Small intestine (tissue), 7 donors: ENCODE results near the gene LRRC56. TPM values are rescaled to one million over a fixed set of nuclear protein-coding genes. Genes with fewer than 3 reads are reported as not detected.

Source experiments
- DNase-seq, 2 donors: peaks; one replicate each; pipeline versions ENCODE4 v3.0.0 to v3.0.0-alpha.2; 2013
- FAIRE-seq: peaks from 2 replicates; lab custom pipeline; 2012; peaks lifted over from hg19 to GRCh38; lab: Jason Lieb, UNC
- H3K27ac ChIP-seq, 3 donors: one replicate each; pipeline ENCODE4 v1.5.1; 2013; ENCODE audit warnings: low read length in 2 of 3, mild to moderate bottlenecking in 2 of 3, control low read depth in 1 of 3, inconsistent platforms in 1 of 3, low read depth in 1 of 3, moderate library complexity in 1 of 3
- H3K27me3 ChIP-seq, 3 donors: one replicate each; pipeline ENCODE4 v1.6.1; 2013; ENCODE audit warnings: low read length in 3 of 3, inconsistent platforms in 1 of 3; ENCODE audit not compliant: control insufficient read depth in 3 of 3, insufficient read depth in 3 of 3
- H3K36me3 ChIP-seq, 3 donors: one replicate each; pipeline ENCODE4 v1.6.1; 2013; ENCODE audit warnings: low read length in 3 of 3, inconsistent platforms in 1 of 3, low read depth in 1 of 3, mild to moderate bottlenecking in 1 of 3, moderate library complexity in 1 of 3; ENCODE audit not compliant: control insufficient read depth in 3 of 3, insufficient read depth in 2 of 3
- H3K4me1 ChIP-seq, 3 donors: one replicate each; pipeline ENCODE4 v1.6.1; 2013; ENCODE audit warnings: low read length in 2 of 3, inconsistent platforms in 1 of 3, low read depth in 1 of 3, mild to moderate bottlenecking in 1 of 3, moderate library complexity in 1 of 3; ENCODE audit not compliant: control insufficient read depth in 3 of 3, insufficient read depth in 2 of 3
- H3K4me3 ChIP-seq, 3 donors: one replicate each; pipeline ENCODE4 v1.5.1; 2013; ENCODE audit warnings: low read length in 3 of 3, control low read depth in 1 of 3, inconsistent platforms in 1 of 3, low read depth in 1 of 3, mild to moderate bottlenecking in 1 of 3, moderate library complexity in 1 of 3
- H3K9me3 ChIP-seq, 2 donors: one replicate each; pipeline ENCODE4 v1.6.1; 2013; ENCODE audit warnings: low read depth in 1 of 2, low read length in 1 of 2; ENCODE audit not compliant: control insufficient read depth in 2 of 2, insufficient read depth in 1 of 2
- WGBS, 3 donors: extraction: QIAGEN DNeasy Blood & Tissue Kit; methylation state at CpG; one replicate each; pipeline ENCODE4 v1.1.7; 2013; 5-methylcytosine and 5-hydroxymethylcytosine counted together
- polyA plus RNA-seq, 4 donors: library from polyadenylated mRNA; stranded (reverse) in 3 of 4; unstranded in 1 of 4; fragments of 200-250 nt in 3 of 4; fragments of 120-200 nt in 1 of 4; gene quantifications; one replicate each; pipeline versions ENCODE4 v1.2.1 to v1.2.3, GENCODE V29; 2013
- donor health status: healthy with polysubstance abuse.
- donor health status: control.
- donor health status: control.
- donor health status: Bipolar disorder and iron deficiency.
- donor health status: healthy.

Gene LRRC56
- polyA plus RNA-seq, 4 donors = 0.54 to 2.7 (median 1.0) TPM

GRCh38 chr11:491358-491757, 46.0 kb upstream of the LRRC56 start:
- Histone ChIP-seq H3K27me3 (no peaks in the 10 kb centered on the region), H3K36me3 (peaks cover 8 to 85% (median 9%) of the 10 kb centered on the region in 3 donors), H3K27ac (no peak overlapping the region), H3K4me1 (no peaks in the 10 kb centered on the region), H3K9me3 (no peaks in the 10 kb centered on the region), H3K4me3 (no peak overlapping the region)
- no peak for DNase-seq
- 85 to 91% (median 91%) methylated on average over 7 of the region's 7 CpGs for WGBS, 3 donors
- FAIRE-seq = no peak

- Histone ChIP-seq H3K4me3 (no peak overlapping the region), H3K4me1 (no peaks in the 10 kb centered on the region), H3K27me3 (no peaks in the 10 kb centered on the region), H3K36me3 (peaks cover 9 to 88% (median 11%) of the 10 kb centered on the region in 3 donors), H3K9me3 (no peaks in the 10 kb centered on the region), H3K27ac (no peak overlapping the region)
- DNase-seq = peak in 1 of 2 donors; percentile 30
- WGBS, 3 donors = 52 to 76% (median 74%) methylated on average over 32 of the region's 32 CpGs
- FAIRE-seq = no peak
These were observed 44.7 kb upstream of the LRRC56 start for GRCh38 chr11:492427-493226.

GRCh38 chr11:494761-495536, 42.4 kb upstream of the LRRC56 start:
- H3K4me1 ChIP-seq = no peaks in the 10 kb centered on the region
- H3K36me3 ChIP-seq = peaks cover 18 to 92% (median 21%) of the 10 kb centered on the region in 3 donors
- no peaks in the 10 kb centered on the region for H3K27me3 ChIP-seq
- FAIRE-seq (no peak), DNase-seq (no peak)
- H3K9me3 ChIP-seq = no peaks in the 10 kb centered on the region
- no peak overlapping the region for H3K27ac ChIP-seq
- WGBS, 3 donors = 86 to 91% (median 90%) methylated on average over 36 to 37 of the region's 37 CpGs
- no peak overlapping the region for H3K4me3 ChIP-seq

GRCh38 chr11:495537-495931, 41.8 kb upstream of the LRRC56 start:
- FAIRE-seq (no peak), DNase-seq (no peak)
- Histone ChIP-seq H3K4me3 (no peak overlapping the region), H3K4me1 (no peaks in the 10 kb centered on the region), H3K36me3 (peaks cover 20 to 92% (median 21%) of the 10 kb centered on the region in 3 donors), H3K27ac (no peak overlapping the region), H3K9me3 (no peaks in the 10 kb centered on the region), H3K27me3 (no peaks in the 10 kb centered on the region)
- WGBS, 3 donors = 74 to 83% (median 81%) methylated on average over 10 of the region's 10 CpGs

GRCh38 chr11:496834-497564, 40.3 kb upstream of the LRRC56 start:
- no peak for FAIRE-seq
- Histone ChIP-seq H3K27ac (no peak overlapping the region), H3K4me3 (no peak overlapping the region), H3K4me1 (no peaks in the 10 kb centered on the region), H3K36me3 (peaks cover 20 to 96% (median 21%) of the 10 kb centered on the region in 3 donors), H3K27me3 (no peaks in the 10 kb centered on the region), H3K9me3 (no peaks in the 10 kb centered on the region)
- no peak for DNase-seq
- WGBS, 3 donors = 93 to 96% (median 95%) methylated on average over 34 of the region's 34 CpGs

- FAIRE-seq = no peak
- whole genome bisulfite sequencing, 3 donors = 96% methylated on average over 31 of the region's 31 CpGs
- no peaks in the 10 kb centered on the region for H3K4me1 ChIP-seq
- peaks cover 20 to 97% (median 21%) of the 10 kb centered on the region in 3 donors for H3K36me3 ChIP-seq
- no peak for DNase-seq
- no peak overlapping the region for H3K4me3 ChIP-seq
- no peak overlapping the region for H3K27ac ChIP-seq
- no peaks in the 10 kb centered on the region for H3K27me3 ChIP-seq
- H3K9me3 ChIP-seq = no peaks in the 10 kb centered on the region
These were observed 39.6 kb upstream of the LRRC56 start for GRCh38 chr11:497565-498296.

- DNase-seq (no peak), FAIRE-seq (no peak)
- Histone ChIP-seq H3K27me3 (no peaks in the 10 kb centered on the region), H3K9me3 (no peaks in the 10 kb centered on the region), H3K4me1 (no peaks in the 10 kb centered on the region), H3K36me3 (peaks cover 20 to 95% (median 21%) of the 10 kb centered on the region in 3 donors), H3K27ac (no peak overlapping the region), H3K4me3 (no peak overlapping the region)
- 96 to 97% (median 96%) methylated on average over 38 to 39 of the region's 39 CpGs for WGBS, 3 donors
These were observed 38.8 kb upstream of the LRRC56 start for GRCh38 chr11:498297-499181.
